SKM-1 treated with dmso at 0.1 percent for 144 hours (cell line): ENCODE data around the gene SLC7A1.
A peak's percentile ranks its signal among the peaks of the same experiment; 100 is the strongest.

Experiments
- DNase-seq: peaks from one replicate; lab custom pipeline; 2025; ENCODE audit not compliant: unreplicated experiment; lab: John Stamatoyannopoulos, UW

Gene SLC7A1

DNA sequence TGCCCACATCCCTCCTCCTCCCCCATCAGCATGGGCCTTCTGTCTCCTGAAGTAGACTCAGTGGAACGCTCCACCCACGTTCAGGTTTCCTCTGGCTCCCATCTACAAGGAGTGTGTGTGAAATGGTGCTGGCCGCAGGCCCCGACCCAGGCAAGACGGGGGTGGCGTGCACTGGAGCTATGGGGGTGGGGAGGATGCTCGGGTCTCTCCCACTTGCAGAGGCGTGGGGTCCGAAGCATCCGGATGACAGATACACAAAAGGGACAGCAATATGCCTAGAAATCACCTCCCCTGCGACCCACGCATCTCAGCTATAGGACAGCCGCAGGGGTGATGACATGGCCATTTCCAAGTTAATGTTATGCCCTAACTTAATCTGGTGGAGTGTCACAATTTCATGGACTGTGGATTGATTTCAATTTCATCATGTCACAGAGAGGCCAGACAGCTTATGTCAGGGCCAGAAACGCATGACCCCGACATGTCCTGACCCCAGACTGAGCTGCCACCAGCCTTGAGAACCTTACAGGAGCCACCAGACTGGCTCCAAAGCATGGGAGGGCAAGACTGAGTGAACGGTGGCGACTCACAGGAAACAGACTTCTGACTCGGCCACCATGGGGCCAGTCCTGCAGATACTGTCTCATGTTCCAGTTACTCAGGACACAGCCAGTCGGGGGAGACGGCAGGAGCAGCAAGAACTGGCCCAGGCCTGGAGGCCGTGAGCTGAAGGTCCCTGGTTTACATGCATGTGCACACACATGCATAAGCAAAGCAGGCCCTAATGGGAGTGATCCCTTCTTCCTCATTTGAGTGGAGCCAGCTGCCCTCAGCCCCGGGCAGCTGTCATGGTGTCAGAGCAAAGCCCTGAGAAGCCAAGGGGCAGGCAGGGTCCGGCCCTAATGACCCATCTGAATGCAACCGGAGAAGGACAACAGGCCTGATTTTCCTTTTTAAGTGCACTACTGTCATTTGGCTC, 82.2 kb downstream of the SLC7A1 start:
- no peak for DNase-seq

DNA sequence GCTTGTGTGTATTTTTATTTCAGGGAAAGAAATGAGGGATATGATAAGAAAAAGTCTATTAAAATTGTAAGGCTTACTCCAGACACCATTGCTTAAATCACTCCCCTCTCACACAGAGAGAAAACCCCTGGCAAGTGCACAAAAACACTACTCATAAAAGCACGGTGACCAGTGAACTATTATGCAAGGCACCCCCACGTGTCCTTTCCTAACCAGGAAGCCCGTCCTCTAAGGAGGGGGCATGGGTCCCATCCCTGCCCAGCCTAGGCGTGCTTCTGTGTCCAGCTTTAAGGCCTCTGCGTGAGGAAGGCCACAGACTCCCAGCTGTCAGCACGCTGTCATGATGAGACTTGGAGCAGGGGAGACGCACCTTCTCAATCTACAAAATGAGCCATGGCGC, 83.5 kb downstream of the SLC7A1 start:
- no peak for DNase-seq

DNA sequence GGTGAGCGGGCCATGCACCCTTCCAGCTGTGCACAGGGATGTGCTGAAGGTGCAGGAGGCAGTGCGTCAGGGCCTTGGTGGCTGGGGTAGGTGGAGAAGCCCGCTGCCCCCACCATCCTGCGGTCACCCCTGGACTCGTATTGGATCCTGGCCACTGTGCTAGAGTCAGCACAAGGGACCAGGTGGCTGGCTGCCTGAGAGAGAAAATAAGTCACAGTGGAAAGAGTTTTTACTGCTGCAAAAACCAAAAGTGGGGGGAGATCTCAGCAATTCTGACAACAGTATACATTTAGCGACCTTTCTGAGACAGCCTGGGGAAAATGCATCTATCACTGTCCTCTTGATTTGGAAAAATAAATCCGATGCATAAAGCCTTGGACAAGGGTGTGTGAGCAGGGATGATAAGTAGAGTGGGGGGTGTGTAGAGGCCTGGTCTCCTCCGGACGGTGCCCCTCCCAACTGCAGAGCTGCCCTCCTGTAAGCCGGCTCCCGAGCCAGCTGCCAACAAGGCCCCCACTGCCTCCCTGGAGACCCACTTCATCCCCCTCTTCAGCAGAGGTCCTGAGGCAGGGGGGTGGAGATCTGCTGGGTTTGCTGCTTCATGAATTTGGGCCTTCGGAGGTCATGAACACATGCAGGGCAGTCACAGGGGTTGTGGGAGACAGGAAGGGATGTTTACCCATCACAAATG, 84.2 kb downstream of the SLC7A1 start:
- no peak for DNase-seq

DNA sequence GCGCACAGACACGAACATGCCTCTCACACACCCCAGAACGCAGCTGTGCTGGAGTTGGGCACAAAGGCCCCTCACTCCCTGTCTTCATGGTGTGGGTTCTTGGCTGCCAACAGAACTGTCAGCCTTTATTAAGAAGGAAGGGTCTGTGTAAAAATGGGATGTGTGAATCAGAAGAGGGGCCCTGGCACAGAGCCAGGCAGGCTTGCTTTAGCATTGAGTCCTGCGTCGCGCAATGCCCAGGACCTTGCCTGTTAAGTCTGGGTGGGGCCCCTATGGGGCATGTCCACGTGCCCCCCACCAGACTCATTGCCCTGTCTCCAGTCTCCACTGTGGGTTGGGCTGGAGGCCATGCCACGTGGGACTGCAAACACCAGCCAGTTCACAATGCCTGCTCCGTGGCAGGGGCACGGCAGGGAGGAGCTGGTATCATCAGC, 84.8 kb downstream of the SLC7A1 start:
- DNase-seq, result no peak

DNA sequence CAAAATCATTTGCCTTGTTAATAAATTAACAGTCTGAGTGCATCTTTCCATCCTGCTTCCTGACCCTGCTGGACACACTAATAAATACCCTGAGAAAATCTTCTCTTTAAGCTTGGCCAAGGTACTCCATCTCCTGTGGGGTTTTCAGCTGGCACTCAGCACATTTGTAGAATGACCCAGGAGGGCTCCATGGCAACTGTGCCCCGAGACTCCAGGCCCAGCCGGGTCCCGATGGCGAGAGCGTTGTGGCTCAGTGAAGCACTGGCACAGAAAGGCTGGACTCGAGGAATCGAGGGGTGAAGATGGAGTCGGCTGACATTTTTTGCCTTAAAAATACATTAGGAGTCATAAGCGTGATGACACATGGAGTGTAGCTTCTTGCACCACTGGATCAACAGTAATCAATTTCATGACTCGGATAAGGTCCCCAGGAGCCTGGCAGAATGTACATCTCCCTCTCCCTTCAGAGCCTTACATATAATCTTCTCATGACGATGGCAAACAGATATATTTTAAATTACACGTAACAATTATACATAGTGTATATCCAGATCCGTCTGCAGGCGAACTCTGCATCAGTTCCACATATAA, 85.4 kb downstream of the SLC7A1 start:
- no peak for DNase-seq

DNA sequence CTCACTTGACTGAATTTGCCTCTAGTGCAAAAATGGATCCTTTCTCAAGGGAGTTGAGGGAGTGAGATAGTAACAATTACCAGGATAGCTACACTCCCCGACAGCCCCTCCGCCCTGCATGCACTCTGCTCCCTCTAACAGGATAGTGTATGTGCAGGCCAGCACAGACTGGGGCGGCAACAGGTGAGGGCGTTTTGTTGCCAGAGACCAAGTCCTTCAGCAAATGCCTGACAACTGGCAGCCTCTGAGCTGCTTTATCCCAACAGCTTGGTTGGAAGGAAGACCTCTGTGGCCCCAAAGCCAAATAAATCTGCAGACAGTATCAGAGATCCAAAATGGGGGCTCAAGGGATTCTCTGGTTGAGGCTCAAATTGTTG, 86.6 kb downstream of the SLC7A1 start:
- no peak for DNase-seq

DNA sequence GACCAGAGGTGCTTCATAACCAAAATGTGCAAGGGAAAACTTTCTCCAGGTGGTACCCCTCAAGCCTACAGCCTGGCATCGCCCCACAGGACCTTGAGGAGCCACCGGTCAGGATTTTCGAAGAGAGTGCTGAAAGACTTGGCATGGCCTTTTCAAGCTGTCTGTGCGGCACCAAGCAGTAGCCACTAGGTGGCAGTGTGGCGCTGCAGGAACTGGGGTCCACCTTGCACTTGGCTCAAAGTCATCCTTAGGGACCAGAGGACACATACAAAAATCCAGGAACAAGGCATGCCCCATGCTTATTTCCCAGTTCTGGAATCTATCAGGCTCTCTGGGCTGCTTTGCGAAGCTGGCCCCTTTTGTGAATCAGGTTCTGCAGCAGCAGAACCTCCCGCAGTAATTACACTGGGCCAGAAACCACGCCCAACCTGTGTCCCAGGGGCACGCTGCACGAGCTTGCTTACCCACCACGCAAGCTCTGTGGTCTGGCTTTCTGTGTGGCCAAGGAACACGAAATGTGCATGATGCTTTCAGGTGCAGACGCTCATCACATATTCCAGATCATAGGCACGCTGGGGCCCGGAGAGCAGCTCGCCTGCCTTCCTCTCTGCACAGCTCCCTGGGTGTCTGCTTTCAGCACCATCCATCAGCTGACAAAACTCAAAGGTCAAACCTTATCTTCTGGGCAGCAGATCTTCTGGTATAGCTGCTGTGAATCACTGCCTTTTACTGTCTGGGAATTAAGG, 87.2 kb downstream of the SLC7A1 start:
- DNase-seq, result peak; percentile 50

DNA sequence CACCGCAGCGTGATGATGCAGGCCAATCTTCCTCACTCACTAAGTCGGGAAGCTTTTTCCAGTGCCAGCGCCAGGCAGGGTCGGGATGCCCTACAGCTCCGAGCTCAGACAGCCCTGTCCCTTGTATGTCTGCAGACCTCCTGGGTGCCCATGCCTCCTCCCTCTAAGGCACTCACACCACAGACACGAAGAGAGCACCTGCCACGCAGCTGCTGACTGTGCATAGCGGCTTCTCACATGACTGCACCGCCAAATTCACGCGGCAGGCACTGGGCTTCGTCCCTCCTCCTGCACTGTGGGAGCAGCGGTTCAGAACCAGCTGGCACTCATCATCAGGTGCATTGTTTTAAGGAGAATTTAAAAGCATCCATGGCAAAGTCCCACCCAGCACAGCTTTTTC, 88.1 kb downstream of the SLC7A1 start:
- no peak for DNase-seq

DNA sequence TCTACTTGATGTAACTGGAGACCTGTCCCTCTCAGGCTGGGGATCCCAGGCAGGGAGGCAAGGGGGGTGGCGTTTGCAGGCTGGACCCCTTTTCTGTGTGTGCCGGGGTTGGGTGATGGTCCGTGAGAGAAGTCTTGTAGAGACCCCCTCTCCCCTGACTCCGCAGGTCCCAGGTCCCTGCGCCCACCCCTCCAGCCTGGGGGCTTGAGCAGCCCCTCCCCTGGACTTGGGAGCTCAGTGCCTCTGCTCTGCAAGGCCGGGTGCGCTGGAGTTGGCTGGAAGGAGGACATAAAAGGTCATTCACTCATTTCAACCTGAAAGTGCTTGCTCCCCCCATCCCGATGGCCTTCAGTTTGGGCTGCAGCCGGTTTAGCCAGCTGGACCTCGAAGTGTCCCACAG, 89.5 kb downstream of the SLC7A1 start:
- no peak for DNase-seq

DNA sequence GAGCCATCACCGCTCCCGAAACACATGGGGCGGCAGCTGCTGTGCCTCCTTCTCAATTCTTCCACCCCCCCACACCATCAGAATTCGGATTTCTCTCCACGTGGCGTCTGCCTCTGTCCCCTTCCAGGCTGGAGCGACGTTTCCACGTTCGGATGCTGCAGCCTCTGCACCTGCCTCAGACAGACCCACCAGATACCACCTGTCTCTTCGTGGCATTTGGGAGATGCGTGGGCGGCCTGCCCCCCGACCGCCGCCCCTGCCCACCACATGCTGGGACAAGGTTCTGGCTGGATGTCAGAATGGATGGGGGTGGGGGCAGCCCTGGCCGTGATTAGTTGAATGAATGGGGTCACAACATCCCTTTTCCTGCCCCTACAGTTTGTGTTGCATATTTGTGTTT, 90.0 kb downstream of the SLC7A1 start:
- no peak for DNase-seq

DNA sequence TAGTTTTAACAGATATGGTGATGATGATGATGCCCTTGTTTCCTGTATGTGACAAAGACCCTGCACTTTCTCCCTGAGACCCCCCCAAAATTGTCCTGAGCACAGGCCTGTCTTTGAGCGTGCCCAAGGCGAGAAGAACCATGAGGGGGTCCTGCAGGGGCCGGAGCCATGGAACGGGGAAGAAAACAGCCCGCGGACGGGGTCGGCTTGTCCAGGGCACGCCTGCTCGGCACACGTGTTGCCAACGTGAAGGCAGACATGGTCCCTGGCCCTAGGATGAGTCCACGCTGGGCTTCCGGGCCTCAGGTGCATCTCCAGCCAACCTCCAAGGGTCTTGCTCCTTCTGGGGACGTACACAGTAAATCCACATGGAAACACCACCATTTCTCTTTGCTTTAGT, 90.8 kb downstream of the SLC7A1 start:
- DNase-seq, result no peak

DNA sequence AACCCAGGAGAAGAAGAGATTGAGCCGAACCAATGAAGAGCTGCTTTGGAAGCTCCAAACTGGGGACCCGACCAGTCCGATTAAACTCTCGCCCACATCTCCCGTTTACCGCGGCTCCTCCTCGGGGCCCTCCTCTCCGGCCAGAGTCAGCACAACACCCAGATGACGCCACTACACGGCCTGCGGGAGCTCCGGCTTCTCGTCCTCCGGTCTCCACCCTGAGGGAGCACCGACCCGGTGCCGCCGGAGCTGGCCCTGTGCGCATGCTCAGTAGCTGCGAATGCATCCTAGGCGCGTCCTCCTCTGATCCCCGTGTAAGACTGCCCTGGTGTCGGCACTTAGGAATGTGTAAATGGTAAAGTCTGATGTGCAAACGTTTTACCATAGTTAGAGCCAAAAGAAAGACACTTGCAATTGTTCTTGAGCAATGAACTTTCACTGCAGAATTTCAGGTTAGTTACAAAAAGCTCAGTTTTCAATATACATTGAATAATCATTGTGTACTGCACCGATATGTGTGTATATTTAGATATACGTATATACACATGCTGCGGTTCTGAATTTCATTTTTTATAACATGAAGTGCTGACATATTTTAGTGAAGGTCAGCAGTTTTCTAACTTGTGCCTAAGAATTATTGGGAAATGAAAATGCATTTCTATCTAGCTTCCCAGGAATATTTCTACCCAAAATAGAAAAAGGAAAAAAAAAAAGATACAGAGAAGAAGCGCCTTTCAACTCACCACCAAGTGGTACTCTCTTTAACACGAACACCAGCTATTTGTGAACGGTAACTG, 92.2 kb downstream of the SLC7A1 start:
- DNase-seq, result no peak

DNA sequence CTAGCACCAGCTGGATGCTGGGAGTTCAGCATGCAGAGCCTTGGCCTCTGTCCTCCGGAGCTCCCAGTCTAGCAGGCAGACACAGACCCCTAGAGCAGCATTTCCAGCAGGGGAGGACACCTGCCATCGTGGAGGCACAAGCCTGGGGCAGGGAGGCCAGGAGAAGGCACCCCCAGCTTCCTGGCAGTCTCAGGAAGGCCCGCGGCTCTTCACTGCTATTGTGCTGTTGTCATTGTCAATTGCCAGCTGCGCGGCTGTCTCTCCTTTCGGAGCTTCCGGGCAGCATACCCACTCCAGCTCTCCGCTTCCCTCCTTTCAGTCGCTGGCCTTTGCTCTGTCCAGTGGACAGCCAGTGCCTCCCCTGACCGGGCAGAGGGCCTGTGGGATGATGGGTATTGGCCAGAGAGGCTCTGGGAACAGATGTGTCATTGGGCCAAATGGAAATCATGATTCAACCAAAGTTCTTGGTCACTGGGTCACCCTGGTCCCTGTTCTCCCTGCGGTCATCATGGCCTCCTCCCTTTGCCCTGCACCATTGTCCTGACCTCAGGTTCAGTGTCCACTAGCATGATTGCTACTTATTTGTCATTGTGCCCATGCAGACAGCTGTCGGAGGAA, 93.0 kb downstream of the SLC7A1 start:
- no peak for DNase-seq

DNA sequence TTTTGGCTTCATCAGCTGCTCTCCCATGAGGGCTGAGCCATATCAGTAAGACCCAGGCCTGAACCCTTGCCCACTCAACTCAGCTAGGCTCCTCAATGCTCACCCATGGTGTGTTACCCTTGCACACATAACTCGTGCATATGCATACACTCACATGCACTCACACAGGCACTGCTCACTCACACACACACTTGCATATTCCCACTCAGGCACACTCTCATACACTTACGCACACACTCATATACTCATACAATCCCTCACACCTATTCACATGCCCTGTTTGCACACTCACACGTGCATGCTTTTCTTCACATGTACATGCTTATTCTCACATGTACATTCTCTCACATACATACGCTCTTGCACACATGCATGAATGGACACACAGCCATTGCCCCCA, 93.8 kb downstream of the SLC7A1 start:
- DNase-seq, result no peak

DNA sequence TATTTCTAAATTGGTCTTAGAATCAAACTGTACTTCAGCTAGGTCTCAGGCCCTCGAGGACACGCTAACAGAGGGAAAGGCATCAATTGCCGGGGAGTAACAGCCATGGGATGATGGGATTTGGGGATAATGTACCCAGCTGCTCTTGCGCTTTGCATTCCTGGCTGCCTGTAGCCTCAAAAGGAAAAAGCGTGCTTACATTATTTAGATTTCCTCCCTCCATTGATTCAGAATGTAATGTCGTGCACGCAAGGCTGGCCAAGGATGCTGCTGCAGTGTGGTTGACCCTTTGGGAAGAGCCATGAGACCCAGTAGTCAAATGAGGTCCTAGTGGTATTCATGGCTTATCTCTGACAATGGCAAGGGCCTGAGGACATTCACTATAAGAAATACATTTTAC, 95.1 kb downstream of the SLC7A1 start:
- DNase-seq, result no peak

DNA sequence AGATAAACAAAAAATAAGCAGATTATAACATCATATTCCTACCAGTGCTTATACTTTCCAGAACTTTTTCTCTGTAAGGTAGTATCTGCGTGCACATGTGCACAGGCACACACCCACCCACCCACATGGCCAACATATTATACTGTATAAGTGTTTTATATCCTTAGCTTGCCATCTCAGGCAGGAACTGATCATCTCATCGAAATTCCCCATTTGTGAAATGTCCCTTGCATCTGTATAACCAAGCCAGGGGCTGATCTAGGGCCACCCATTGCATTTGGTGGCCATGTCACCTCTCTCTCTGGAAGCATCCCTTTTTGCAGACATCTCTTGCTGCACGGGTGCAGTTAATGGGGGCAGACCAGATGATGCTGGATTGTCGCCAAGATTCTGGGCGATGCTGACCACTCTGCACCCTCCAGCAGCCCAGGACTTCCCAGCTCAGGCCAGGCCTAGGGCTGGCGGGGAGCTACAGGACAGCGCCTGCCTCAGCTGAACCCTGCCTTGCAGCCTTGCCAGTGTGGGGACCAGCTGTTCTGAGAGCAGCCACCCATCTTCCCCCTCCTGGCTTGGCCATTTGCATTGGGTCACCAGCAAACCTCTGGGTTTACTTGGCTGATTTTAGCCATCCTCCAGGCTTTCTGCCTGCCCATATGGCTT, 95.9 kb downstream of the SLC7A1 start:
- DNase-seq, result no peak

DNA sequence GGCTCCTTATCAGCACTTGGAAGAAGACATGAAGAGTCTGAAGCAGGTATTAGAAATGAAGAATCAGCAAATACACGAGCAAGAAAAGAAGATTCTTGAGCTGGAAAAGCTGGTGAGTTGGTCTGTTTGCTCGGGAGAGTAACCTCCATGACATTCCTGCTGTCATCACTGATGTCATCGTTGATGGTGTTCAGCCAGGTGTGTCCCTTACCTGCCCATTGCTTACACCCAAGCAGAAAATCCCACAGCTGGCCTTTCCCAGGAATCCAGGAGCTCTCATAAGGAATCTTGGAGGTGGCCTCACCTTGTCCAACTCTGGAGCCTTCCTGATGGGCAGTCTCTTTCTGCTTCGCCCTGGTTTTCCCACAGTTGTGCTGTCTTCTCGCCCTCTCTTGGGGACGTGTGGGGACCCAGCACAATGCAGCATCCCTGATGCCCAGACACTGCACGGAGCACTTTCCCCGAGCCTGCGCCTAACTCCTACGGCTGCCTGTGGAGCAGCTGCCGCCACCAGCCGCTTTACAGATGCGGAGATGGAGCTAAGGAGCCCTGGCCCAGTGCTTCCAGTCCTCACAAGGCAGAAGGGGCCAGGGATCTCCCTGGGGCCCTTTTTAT, 97.0 kb downstream of the SLC7A1 start:
- no peak for DNase-seq

DNA sequence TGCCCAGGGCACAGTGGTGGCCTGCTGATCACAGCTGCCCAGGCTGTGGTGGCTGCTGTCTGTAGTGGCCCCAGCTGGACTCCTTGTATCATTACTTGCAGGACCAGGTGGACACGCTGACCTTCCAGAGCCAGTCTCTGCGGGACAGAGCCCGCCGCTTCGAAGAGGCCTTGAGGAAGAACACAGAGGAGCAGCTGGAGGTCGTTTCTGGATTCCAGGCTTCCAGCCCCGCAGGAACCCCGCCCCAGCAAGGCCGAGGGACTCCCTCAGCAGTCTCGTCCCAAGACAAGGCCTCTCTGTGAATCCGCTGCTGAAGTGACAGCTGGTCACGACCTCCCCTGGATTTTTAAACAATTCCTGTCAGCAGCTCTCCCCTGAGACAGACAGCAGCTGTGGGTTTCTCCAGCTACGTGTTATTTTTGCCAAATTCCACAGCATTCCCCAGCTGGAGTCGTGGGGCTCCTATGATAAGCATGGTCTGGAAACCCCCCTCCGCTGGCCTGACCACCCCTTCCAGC, 98.3 kb downstream of the SLC7A1 start:
- DNase-seq, result no peak

DNA sequence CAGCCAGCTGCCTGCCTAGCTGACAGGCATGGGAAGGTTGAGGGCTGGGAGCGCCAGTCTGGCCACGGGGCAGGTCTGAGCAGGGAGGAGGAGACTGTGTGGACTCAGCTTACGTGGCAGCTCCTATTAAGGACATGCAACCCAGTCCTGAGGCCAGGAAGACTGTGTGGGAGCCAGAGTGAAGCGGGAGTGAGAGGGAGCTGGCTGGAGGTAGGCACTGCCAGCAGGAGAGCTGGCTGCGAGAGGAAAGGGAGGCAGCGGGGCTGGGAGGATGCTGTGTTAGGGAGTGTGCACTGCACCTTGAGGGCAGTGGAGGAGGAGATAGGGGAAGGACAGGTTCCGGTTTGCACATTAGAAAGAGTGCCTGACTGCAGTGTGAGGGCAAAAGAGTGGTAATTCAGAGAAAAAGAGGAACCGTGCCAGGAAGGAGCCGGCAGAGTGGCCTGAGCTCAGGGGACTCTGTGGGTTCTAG, 99.2 kb downstream of the SLC7A1 start:
- DNase-seq, result peak; percentile 94
